Kidney (tissue), 14 donors: ENCODE data around the gene BNC2. TPM values are rescaled to one million over a fixed set of nuclear protein-coding genes. Genes with fewer than 3 reads are reported as not detected.

ENCODE experiments used
- DNase-seq, 5 donors: peaks; one replicate each; pipeline ENCODE4 v3.0.0-alpha.2; 2013 to 2020
- FAIRE-seq: peaks from 2 replicates; lab custom pipeline; 2012; peaks lifted over from hg19 to GRCh38; lab: Jason Lieb, UNC
- H3K27ac ChIP-seq, 2 donors: one replicate each; pipeline ENCODE4 v1.7.0; 2013; ENCODE audit warnings: low read depth in 2 of 2, low read length in 2 of 2, inconsistent platforms in 1 of 2
- H3K27me3 ChIP-seq: one replicate; pipeline ENCODE4 v1.7.1; 2013; ENCODE audit warnings: low read length, inconsistent platforms; ENCODE audit not compliant: control insufficient read depth, insufficient read depth
- H3K36me3 ChIP-seq, 3 donors: one replicate each; pipeline versions ENCODE4 v1.7.0 to v1.7.1; 2013; ENCODE audit warnings: low read length in 3 of 3, control low read depth in 1 of 3, inconsistent platforms in 1 of 3; ENCODE audit not compliant: insufficient read depth in 3 of 3, control insufficient read depth in 2 of 3
- H3K4me1 ChIP-seq, 3 donors: one replicate each; pipeline versions ENCODE4 v1.7.0 to v1.7.1; 2013; ENCODE audit warnings: low read length in 3 of 3, inconsistent platforms in 1 of 3, low read depth in 1 of 3; ENCODE audit not compliant: control insufficient read depth in 2 of 3, insufficient read depth in 2 of 3
- H3K4me3 ChIP-seq, 3 donors: one replicate each; pipeline versions ENCODE4 v1.7.0 to v1.8.1; 2013; ENCODE audit warnings: low read length in 3 of 3, control low read depth in 1 of 3, inconsistent platforms in 1 of 3
- H3K9ac ChIP-seq, 3 donors: one replicate each; pipeline versions ENCODE4 v1.7.0 to v1.7.1; 2013; ENCODE audit warnings: low read length in 3 of 3, control low read depth in 1 of 3, inconsistent platforms in 1 of 3
- H3K9me3 ChIP-seq, 3 donors: one replicate each; pipeline versions ENCODE4 v1.7.0 to v1.7.1; 2013; ENCODE audit warnings: low read length in 3 of 3, control low read depth in 1 of 3, inconsistent platforms in 1 of 3; ENCODE audit not compliant: control insufficient read depth in 2 of 3, insufficient read depth in 1 of 3
- intact Hi-C: fragments of 100-400 bp; cut with DNase I; formaldehyde crosslinking; loops from one replicate; pipeline ENCODE4 v1.11.1; 2022
- polyA plus RNA-seq: library from polyadenylated mRNA; stranded (reverse); fragments of 350-450 nt; fragmentation: Illumina TruSeq; extraction: RNeasy Lipid Tissue Mini Kit (QIAGEN cat#74804); gene quantifications from one replicate; pipeline ENCODE4 v1.2.3, GENCODE V29; 2014; ENCODE audit warnings: low read depth, low replicate concordance; ENCODE audit not compliant: insufficient read depth
- total RNA-seq: library from RNA; stranded (reverse); fragmentation: NEBNext Ultra II Directional; extraction: Animal tissue kit (Norgen Biotek cat#: 25700); gene quantifications from one replicate; pipeline ENCODE4 v1.2.1, GENCODE V29; 2021
- TF ChIP-seq, protein P1 (sequence below): IDR thresholded peaks from 3 replicates; pipeline ENCODE4 v1.5.1; 2012; ENCODE audit warnings: mild to moderate bottlenecking, moderate library complexity, borderline replicate concordance; ENCODE audit not compliant: insufficient read depth; ENCODE audit errors: extremely low read depth
- donor health status: control.
- donor health status: control.
- donor health status: control.
- donor health status: control.
- donor health status: control.
- donor health status: DM: yes; HTN: yes; CAD: no.
- donor health status: Normal renal cell carcinoma (clear cell type).

BNC2 gene
- total and polyA plus RNA-seq, 2 donors from 2014 or later, result 5.4 to 37.9 TPM

DNA sequence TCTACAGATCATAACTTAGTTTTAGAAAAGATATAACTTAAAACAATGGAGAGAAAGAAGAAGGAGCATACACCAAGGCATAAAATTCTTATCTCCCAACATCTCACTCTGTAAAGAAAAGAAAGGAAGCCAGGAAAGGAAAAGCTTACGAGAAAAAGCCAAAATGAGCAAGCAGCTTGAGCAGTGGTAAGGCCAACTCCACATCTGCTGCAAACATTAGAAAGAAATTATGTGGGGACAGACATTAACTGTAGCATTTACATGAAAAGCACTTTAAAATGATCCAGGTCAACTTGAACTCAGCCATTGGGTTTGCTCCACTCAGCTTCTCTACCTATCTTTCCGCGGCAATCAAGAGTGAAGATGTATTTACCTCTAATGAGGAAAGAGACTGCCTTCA is 176.9 kb downstream of the BNC2 start:
- no peaks in the 10 kb centered on the region for H3K9me3 ChIP-seq
- no peak overlapping the region for H3K9ac ChIP-seq
- H3K4me3 ChIP-seq, result no peak overlapping the region
- TF ChIP-seq, protein P1, sequence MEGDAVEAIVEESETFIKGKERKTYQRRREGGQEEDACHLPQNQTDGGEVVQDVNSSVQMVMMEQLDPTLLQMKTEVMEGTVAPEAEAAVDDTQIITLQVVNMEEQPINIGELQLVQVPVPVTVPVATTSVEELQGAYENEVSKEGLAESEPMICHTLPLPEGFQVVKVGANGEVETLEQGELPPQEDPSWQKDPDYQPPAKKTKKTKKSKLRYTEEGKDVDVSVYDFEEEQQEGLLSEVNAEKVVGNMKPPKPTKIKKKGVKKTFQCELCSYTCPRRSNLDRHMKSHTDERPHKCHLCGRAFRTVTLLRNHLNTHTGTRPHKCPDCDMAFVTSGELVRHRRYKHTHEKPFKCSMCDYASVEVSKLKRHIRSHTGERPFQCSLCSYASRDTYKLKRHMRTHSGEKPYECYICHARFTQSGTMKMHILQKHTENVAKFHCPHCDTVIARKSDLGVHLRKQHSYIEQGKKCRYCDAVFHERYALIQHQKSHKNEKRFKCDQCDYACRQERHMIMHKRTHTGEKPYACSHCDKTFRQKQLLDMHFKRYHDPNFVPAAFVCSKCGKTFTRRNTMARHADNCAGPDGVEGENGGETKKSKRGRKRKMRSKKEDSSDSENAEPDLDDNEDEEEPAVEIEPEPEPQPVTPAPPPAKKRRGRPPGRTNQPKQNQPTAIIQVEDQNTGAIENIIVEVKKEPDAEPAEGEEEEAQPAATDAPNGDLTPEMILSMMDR, result no peak
- H3K4me1 ChIP-seq, result no peaks in the 10 kb centered on the region
- no peak for FAIRE-seq
- no peak overlapping the region for H3K27ac ChIP-seq
- DNase-seq, result no peak
- H3K36me3 ChIP-seq, result no peaks in the 10 kb centered on the region
- H3K27me3 ChIP-seq, result no peaks in the 10 kb centered on the region
- intact Hi-C loops, result no loop called here

DNA sequence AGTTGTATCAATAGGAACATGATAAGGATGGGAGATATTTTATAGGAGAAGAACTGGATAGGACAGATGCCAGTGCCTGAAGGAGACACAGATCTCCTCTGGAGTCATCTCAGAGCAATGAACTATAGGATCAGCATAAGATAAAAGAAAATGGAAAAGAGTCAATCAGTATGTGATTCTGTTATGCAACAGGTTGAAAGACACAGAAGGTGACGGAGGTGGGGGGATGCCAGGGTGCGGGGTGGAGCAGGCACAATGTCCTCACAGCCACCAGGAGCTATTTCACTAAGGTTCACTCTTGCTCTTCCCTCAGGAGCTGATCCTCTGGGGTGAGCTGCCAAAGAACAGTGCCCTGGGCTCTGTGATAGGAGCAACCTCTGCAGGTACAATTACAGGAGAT is 179.8 kb downstream of the BNC2 start:
- no peak for FAIRE-seq
- no peak overlapping the region for H3K27ac ChIP-seq
- no peaks in the 10 kb centered on the region for H3K9me3 ChIP-seq
- H3K4me3 ChIP-seq, result no peak overlapping the region
- H3K9ac ChIP-seq, result no peak overlapping the region
- DNase-seq, result no peak
- no peaks in the 10 kb centered on the region for H3K36me3 ChIP-seq
- intact Hi-C loops, result no loop called here
- H3K4me1 ChIP-seq, result no peaks in the 10 kb centered on the region
- TF ChIP-seq, protein P1, result no peak
- no peaks in the 10 kb centered on the region for H3K27me3 ChIP-seq

DNA sequence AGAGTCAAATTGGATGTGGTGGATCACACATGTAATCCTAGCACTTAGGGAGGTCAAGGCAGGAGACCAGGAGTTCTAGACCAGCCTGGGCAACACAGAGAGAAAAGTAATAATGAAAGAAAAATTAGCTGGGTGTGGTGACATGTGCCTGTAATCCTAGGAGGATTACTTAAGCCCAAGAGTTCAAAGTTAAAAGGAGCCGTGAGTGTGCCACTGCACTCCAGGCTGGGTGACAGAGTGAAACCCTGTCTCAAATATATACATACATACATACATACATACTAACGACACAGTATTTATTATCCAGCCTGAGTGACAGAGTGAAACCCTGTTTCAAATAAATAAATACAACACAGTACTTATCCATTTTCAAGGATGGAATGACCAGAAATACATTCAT is 180.3 kb downstream of the BNC2 start:
- Histone ChIP-seq H3K4me1 (no peaks in the 10 kb centered on the region), H3K4me3 (no peak overlapping the region), H3K36me3 (no peaks in the 10 kb centered on the region), H3K9me3 (no peaks in the 10 kb centered on the region), H3K27me3 (no peaks in the 10 kb centered on the region), H3K9ac (no peak overlapping the region), H3K27ac (no peak overlapping the region)
- FAIRE-seq, result no peak
- TF ChIP-seq, protein P1, result no peak
- no peak for DNase-seq
- intact Hi-C loops, result no loop called here

DNA sequence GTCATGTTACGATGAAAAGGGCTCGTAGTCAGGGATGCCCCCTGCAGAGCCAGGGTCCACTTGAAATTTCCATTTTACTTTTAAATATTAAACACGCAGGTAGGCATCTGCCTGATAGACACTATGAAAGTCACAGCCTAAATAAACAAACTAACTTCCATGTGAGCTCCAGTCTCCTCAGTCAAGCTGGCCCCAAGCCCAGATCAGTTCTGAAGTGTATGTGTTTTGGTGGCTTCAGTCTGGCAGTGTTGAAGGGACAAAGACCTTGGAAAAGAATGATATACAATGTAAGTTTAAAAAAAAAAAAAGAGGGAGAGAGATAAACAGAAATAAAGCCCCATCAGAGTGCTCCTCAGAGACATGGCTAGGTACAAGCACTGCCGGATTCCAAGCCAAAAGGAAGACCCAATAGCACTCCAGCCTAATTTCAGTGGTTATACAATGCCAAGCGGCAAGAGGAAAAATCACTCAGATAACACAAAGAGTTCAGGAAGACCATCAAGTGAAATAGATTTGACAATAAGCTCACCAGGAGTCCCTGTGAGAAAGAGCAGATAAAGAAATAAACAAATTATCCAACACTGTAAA is 181.0 kb downstream of the BNC2 start:
- TF ChIP-seq, protein P1, result no peak
- H3K9ac ChIP-seq, result no peak overlapping the region

More for the DNA sequence above, 181.0 kb downstream of the BNC2 start:
- FAIRE-seq (peak; percentile 11), DNase-seq (peak in 1 of 5 donors; percentile 67)
- H3K4me1 ChIP-seq, result no peaks in the 10 kb centered on the region
- no peaks in the 10 kb centered on the region for H3K9me3 ChIP-seq
- no peaks in the 10 kb centered on the region for H3K36me3 ChIP-seq
- H3K27ac ChIP-seq, result peak overlapping the region; percentile 26 to 47
- no peak overlapping the region for H3K4me3 ChIP-seq
- intact Hi-C loops, result no loop called here
- no peaks in the 10 kb centered on the region for H3K27me3 ChIP-seq
